ENCODE measurements around the gene TRPM8.
A peak's percentile ranks its signal among the peaks of the same experiment; 100 is the strongest.
"Not testable (repeated sequence)": the region's sequence is repeated elsewhere in the genome, so short reads cannot be mapped to it uniquely, and the experiment has no call there.

The TRPM8 gene

GRCh38 chr2:233938676-233939370 lies 21.6 kb downstream of the TRPM8 start:
- DNase-seq, result no peak

- DNase-seq, result peak; percentile 97
Observed at GRCh38 chr2:233940376-233941276, 23.5 kb downstream of the TRPM8 start.

- DNase-seq, result no peak
Observed at GRCh38 chr2:233942731-233943130, 25.6 kb downstream of the TRPM8 start.

GRCh38 chr2:233944269-233944668 lies 27.1 kb downstream of the TRPM8 start:
- DNase-seq, result no peak

- no peak for DNase-seq
Observed at GRCh38 chr2:233944722-233945121, 27.5 kb downstream of the TRPM8 start.

GRCh38 chr2:233945146-233945545 lies 28.0 kb downstream of the TRPM8 start:
- DNase-seq, result no peak

- DNase-seq, result no peak
Observed at GRCh38 chr2:233950078-233950825, 33.1 kb downstream of the TRPM8 start.

GRCh38 chr2:233952335-233952734 lies 35.2 kb downstream of the TRPM8 start:
- DNase-seq, result no peak

- peak; percentile 95 for DNase-seq
Observed at GRCh38 chr2:233953087-233953801, 36.1 kb downstream of the TRPM8 start.

GRCh38 chr2:233960203-233960602 lies 43.0 kb downstream of the TRPM8 start:
- DNase-seq, result no peak

- DNase-seq, result no peak
Observed at GRCh38 chr2:233961905-233962304, 44.7 kb downstream of the TRPM8 start.

GRCh38 chr2:233964581-233964980 lies 47.4 kb downstream of the TRPM8 start:
- no peak for DNase-seq

GRCh38 chr2:233965032-233965603 lies 47.9 kb downstream of the TRPM8 start:
- DNase-seq, result no peak

GRCh38 chr2:233965646-233966045 lies 48.5 kb downstream of the TRPM8 start:
- not testable (repeated sequence) for DNase-seq

GRCh38 chr2:233966388-233966787 lies 49.2 kb downstream of the TRPM8 start:
- no peak for DNase-seq

GRCh38 chr2:233967164-233967563 lies 50.0 kb downstream of the TRPM8 start:
- DNase-seq, result no peak

GRCh38 chr2:233968556-233968955 lies 51.4 kb downstream of the TRPM8 start:
- no peak for DNase-seq

- DNase-seq, result not testable (repeated sequence)
Observed at GRCh38 chr2:233972460-233972859, 55.3 kb downstream of the TRPM8 start.

- no peak for DNase-seq
Observed at GRCh38 chr2:233972941-233973575, 55.9 kb downstream of the TRPM8 start.

- no peak for DNase-seq
Observed at GRCh38 chr2:233973786-233974185, 56.6 kb downstream of the TRPM8 start.

GRCh38 chr2:233974530-233975071 lies 57.4 kb downstream of the TRPM8 start:
- DNase-seq, result no peak

- DNase-seq, result no peak
Observed at GRCh38 chr2:233976087-233976486, 58.9 kb downstream of the TRPM8 start.
